Activated gamma-delta T cell treated with anti-CD3 and anti-CD28 coated beads, Interleukin-2, amount 50 U/mL, for 16 hours (primary cell): ENCODE measurements around the gene CMTM8.
"Not testable (repeated sequence)": the region's sequence is repeated elsewhere in the genome, so short reads cannot be mapped to it uniquely, and the experiment has no call there.

Experiments used
- DNase-seq: peaks from one replicate; pipeline ENCODE4 v3.0.0-alpha.2; 2020; ENCODE audit warnings: low read depth

The CMTM8 gene

GRCh38 chr3:32381922-32382321 lies 143.4 kb downstream of the CMTM8 start:
- DNase-seq = no peak

- no peak for DNase-seq
These were observed 144.7 kb downstream of the CMTM8 start for GRCh38 chr3:32383136-32383711.

GRCh38 chr3:32384938-32385337 lies 146.5 kb downstream of the CMTM8 start:
- DNase-seq = no peak

GRCh38 chr3:32387512-32387911 lies 149.0 kb downstream of the CMTM8 start:
- no peak for DNase-seq

GRCh38 chr3:32389577-32389976 lies 151.1 kb downstream of the CMTM8 start:
- not testable (repeated sequence) for DNase-seq

GRCh38 chr3:32391643-32392535 lies 153.4 kb downstream of the CMTM8 start, which contains the start of gene CMTM7:
Gene CMTM7 (plus strand): TSS chr3:32391853. CDS start chr3:32391907, 54 bp downstream.
- peak; percentile 36 for DNase-seq

GRCh38 chr3:32392536-32393302 lies 154.2 kb downstream of the CMTM8 start:
- no peak for DNase-seq

GRCh38 chr3:32395496-32395895 lies 157.0 kb downstream of the CMTM8 start:
- DNase-seq = no peak

GRCh38 chr3:32397941-32398340 lies 159.5 kb downstream of the CMTM8 start:
- no peak for DNase-seq

- no peak for DNase-seq
These were observed 160.1 kb downstream of the CMTM8 start for GRCh38 chr3:32398531-32398930.

GRCh38 chr3:32399030-32399620 lies 160.6 kb downstream of the CMTM8 start:
- DNase-seq = no peak

- DNase-seq = no peak
These were observed 162.6 kb downstream of the CMTM8 start for GRCh38 chr3:32401126-32401525.

- DNase-seq = peak; percentile 31
These were observed 163.1 kb downstream of the CMTM8 start for GRCh38 chr3:32401556-32402081.

- DNase-seq = no peak
These were observed 165.2 kb downstream of the CMTM8 start for GRCh38 chr3:32403663-32404062.

GRCh38 chr3:32404714-32405113 lies 166.2 kb downstream of the CMTM8 start:
- no peak for DNase-seq

GRCh38 chr3:32405155-32405554 lies 166.7 kb downstream of the CMTM8 start:
- no peak for DNase-seq

GRCh38 chr3:32405711-32406323 lies 167.3 kb downstream of the CMTM8 start:
- DNase-seq = no peak

GRCh38 chr3:32406486-32407408 lies 168.3 kb downstream of the CMTM8 start:
- no peak for DNase-seq

- DNase-seq = no peak
These were observed 172.1 kb downstream of the CMTM8 start for GRCh38 chr3:32410367-32411246.
